Stimulated activated memory B cell treated with anti-CD40 and anti-IgM and Interleukin-4, amounts not matched to agents 10 μg/mL and 1 μg/mL and 100 μg/mL, for 72 hours (primary cell): Measurements from ENCODE around the gene FOXJ1.

Source experiments
- ATAC-seq: fragments of 150-1000 bp; cut with Tn5 transposase; 2 replicates; pipeline ENCODE4 v1.10.0; 2021
- H3K27ac Mint-ChIP-seq: one replicate; pipeline ENCODE4 v1.8.0; 2022; ENCODE audit warnings: mild to moderate bottlenecking, mixed read lengths
- H3K27me3 Mint-ChIP-seq: one replicate; pipeline ENCODE4 v1.8.0; 2022; ENCODE audit warnings: mixed read lengths
- H3K36me3 Mint-ChIP-seq: one replicate; pipeline ENCODE4 v1.8.0; 2022; ENCODE audit warnings: mixed read lengths
- H3K4me1 Mint-ChIP-seq: one replicate; pipeline ENCODE4 v1.8.0; 2022; ENCODE audit warnings: mixed read lengths
- H3K4me3 Mint-ChIP-seq: one replicate; pipeline ENCODE4 v1.8.0; 2022; ENCODE audit warnings: mild to moderate bottlenecking, moderate library complexity, mixed read lengths
- H3K9me3 Mint-ChIP-seq: one replicate; pipeline ENCODE4 v1.8.0; 2022; ENCODE audit warnings: mixed read lengths

FOXJ1 gene

DNA sequence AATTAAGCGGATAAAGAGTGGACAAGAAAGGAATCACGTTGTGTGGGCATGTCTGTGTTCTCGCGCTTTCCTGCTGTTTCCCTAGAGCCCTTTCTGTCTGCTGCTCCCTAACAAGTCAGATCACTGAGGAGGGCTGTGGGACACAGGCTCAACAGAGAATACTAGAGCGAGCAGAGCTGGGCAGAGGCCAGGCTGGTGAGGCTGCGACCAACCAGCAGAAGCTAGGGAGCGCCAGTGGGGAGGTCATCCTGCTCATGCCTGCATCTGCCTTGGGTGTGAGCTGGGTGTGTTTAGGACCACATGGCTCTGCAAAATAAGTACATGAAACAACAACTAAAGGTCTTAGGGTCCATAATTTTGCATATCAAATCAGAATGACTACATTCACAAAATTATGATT is 11.5 kb upstream of the FOXJ1 start:
- no peak for ATAC-seq
- Mint-ChIP-seq H3K27ac (no peak overlapping the region), H3K36me3 (no peaks in the 10 kb centered on the region), H3K27me3 (peaks cover 13% of the 10 kb centered on the region), H3K4me1 (no peaks in the 10 kb centered on the region), H3K4me3 (no peak overlapping the region), H3K9me3 (no peaks in the 10 kb centered on the region)

DNA sequence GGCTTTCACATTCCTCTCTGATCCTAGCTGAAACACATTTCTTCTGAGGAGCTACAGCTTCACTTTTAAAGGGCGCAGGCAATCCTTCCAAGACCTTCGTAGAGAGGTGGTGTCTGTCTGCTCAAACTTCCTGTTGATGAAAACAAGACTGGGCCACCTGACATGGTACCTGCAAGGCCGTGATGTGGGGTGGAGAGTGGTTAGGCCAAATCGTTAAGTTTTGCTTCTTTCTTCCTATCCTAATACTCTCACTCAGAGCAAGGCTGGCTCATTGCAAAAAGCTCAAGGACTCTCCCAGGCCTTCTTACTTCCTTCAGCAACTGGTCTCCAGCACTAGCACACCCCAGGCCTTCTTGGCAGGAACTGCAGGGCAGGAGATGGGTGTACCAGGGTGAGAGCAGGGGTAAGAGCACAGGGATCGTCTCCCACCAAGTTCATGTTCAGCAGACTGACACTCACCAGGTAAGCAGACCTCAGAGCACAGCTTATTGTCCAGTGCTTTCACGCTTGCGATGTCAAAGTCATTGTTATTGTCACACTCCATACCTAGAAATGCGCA is 10.9 kb upstream of the FOXJ1 start:
- no peak overlapping the region for H3K27ac Mint-ChIP-seq
- H3K36me3 Mint-ChIP-seq = no peaks in the 10 kb centered on the region
- no peak overlapping the region for H3K4me3 Mint-ChIP-seq
- peaks cover 6% of the 10 kb centered on the region for H3K27me3 Mint-ChIP-seq
- no peaks in the 10 kb centered on the region for H3K9me3 Mint-ChIP-seq
- H3K4me1 Mint-ChIP-seq = no peaks in the 10 kb centered on the region
- ATAC-seq = no peak

- Mint-ChIP-seq H3K27me3 (no peaks in the 10 kb centered on the region), H3K36me3 (no peaks in the 10 kb centered on the region), H3K27ac (no peak overlapping the region), H3K4me1 (peaks cover 8% of the 10 kb centered on the region), H3K4me3 (no peak overlapping the region), H3K9me3 (no peaks in the 10 kb centered on the region)
- no peak for ATAC-seq
Measured at GRCh38 chr17:76150712-76151622, 9.9 kb upstream of the FOXJ1 start.

- Mint-ChIP-seq H3K27ac (no peak overlapping the region), H3K9me3 (no peaks in the 10 kb centered on the region), H3K4me3 (no peak overlapping the region), H3K27me3 (no peaks in the 10 kb centered on the region), H3K4me1 (peaks cover 24% of the 10 kb centered on the region), H3K36me3 (no peaks in the 10 kb centered on the region)
- no peak for ATAC-seq
Measured at GRCh38 chr17:76149214-76149613, 8.2 kb upstream of the FOXJ1 start.

- H3K4me3 Mint-ChIP-seq = no peak overlapping the region
- no peaks in the 10 kb centered on the region for H3K36me3 Mint-ChIP-seq
- H3K9me3 Mint-ChIP-seq = no peaks in the 10 kb centered on the region
- no peak for ATAC-seq
- H3K27ac Mint-ChIP-seq = no peak overlapping the region
- peaks cover 33% of the 10 kb centered on the region for H3K4me1 Mint-ChIP-seq
- no peaks in the 10 kb centered on the region for H3K27me3 Mint-ChIP-seq
Measured at GRCh38 chr17:76148015-76148326, 6.9 kb upstream of the FOXJ1 start.

GRCh38 chr17:76147211-76148014 is 6.4 kb upstream of the FOXJ1 start:
- H3K9me3 Mint-ChIP-seq = no peaks in the 10 kb centered on the region
- H3K27me3 Mint-ChIP-seq = no peaks in the 10 kb centered on the region
- H3K4me1 Mint-ChIP-seq = peaks cover 37% of the 10 kb centered on the region
- H3K36me3 Mint-ChIP-seq = no peaks in the 10 kb centered on the region
- peak overlapping the region; percentile 96 for H3K27ac Mint-ChIP-seq
- H3K4me3 Mint-ChIP-seq = no peak overlapping the region
- ATAC-seq = no peak

GRCh38 chr17:76146053-76146851 is 5.2 kb upstream of the FOXJ1 start:
- Mint-ChIP-seq H3K4me3 (peak overlapping the region; percentile 54), H3K9me3 (no peaks in the 10 kb centered on the region), H3K27me3 (no peaks in the 10 kb centered on the region), H3K4me1 (peaks cover 49% of the 10 kb centered on the region), H3K27ac (peak overlapping the region; percentile 96), H3K36me3 (no peaks in the 10 kb centered on the region)
- no peak for ATAC-seq

DNA sequence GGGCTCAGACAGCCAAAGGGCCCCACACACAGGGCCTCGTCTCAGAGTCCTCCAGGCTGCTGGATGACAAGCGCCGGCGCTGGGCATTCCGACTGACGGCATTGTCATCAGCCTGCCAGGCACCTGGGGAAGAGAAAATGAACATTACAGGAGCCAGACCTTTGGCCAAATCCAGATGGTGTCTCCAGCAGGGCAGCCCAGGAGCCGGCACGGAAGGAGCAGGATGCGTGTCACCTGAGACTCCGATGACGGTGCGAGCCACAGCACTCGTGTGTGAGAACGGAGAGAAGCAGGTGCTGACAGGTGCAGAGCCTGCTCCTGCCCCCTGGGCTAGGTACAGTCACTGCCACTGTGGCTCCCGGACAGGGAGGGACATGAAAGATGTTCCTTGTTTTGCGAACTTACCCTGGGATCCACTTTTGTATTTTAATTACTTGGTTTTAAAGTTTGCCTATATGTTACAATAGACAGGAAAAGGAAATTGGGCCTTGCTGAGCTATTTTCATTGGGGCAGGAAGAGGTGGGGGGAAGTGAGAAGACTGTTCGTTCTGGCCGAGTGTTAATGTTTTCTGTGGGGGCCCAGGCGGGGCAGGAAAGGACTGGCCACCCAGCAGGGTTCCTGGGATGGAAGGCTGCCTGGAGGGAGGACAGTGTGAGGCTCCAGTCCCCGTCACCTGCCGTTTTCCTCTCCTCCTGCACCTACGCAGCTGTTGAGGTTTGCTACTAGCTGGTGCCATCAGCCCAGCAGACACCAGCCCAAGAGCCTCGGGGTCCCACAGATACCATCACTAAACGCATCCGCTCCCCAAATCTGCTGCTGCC is 4.4 kb upstream of the FOXJ1 start:
- peak overlapping the region; percentile 96 for H3K27ac Mint-ChIP-seq
- H3K36me3 Mint-ChIP-seq = no peaks in the 10 kb centered on the region
- peak; percentile 68 for ATAC-seq
- H3K4me3 Mint-ChIP-seq = peak overlapping the region; percentile 30
- H3K4me1 Mint-ChIP-seq = peaks cover 54% of the 10 kb centered on the region
- H3K9me3 Mint-ChIP-seq = no peaks in the 10 kb centered on the region
- H3K27me3 Mint-ChIP-seq = peaks cover 4% of the 10 kb centered on the region

- Mint-ChIP-seq H3K4me3 (no peak overlapping the region), H3K27ac (peak overlapping the region; percentile 55), H3K9me3 (no peaks in the 10 kb centered on the region), H3K4me1 (peaks cover 63% of the 10 kb centered on the region), H3K27me3 (peaks cover 32% of the 10 kb centered on the region), H3K36me3 (no peaks in the 10 kb centered on the region)
- ATAC-seq = no peak
Measured at GRCh38 chr17:76142585-76143041, 1.6 kb upstream of the FOXJ1 start.

DNA sequence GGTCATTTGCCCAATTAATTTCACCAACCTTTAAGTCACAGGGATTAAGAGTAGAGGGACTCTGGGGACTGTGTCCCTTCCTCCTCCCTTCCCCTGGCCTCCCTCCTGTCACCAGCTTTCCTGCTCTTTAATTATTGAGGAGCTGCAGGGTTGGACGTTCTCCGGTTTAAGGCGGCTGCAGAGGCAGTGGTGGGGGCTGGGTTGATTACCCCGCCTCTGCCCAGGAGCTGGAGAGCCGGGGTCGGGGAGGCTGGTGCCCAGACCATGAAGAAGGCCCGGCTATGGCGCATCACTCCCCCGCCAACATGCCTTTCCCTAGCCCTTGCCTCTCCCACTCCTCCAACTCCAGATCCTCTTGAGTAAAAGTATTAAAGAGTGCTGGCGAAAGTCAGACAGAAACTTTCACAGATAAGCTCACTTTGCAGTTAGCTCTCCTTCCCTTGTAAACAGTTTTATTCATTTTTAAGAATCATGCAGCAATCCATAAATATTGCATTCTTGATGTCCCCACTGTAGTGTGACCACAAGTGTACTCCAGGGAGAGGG is 1.1 kb upstream of the FOXJ1 start:
- Mint-ChIP-seq H3K4me1 (peaks cover 63% of the 10 kb centered on the region), H3K9me3 (no peaks in the 10 kb centered on the region), H3K27me3 (peaks cover 35% of the 10 kb centered on the region), H3K4me3 (peak overlapping the region; percentile 66), H3K27ac (peak overlapping the region; percentile 55), H3K36me3 (no peaks in the 10 kb centered on the region)
- ATAC-seq = no peak

DNA sequence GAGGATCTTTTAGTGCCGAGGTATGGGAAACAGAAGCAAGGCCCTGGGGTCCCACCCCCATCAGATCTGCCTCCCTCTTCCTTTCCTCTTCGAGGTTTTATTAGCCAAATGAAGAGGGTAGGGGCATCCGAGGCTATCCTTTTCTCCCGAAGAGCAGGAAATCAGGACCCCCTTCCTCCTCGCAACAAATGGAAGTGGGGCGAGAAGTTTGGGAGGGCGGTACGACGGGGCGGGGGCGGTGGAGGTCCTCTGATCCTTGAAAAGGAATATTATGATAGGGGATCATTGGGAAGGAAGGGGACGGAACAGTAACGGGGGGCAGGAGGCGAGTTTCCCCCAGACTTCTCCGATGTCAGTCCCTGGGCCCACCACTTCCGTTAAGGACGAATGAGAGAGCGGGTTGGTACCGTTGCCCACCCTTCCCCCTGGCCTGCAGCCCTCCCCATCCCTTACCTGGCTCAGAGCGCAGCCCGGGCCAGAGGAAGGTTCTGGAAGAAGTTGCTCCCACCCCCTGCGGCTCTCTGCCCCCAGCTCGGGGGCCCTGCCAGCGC is 309 bp downstream of the FOXJ1 start:
- H3K4me3 Mint-ChIP-seq = peak overlapping the region; percentile 74
- no peaks in the 10 kb centered on the region for H3K9me3 Mint-ChIP-seq
- peaks cover 53% of the 10 kb centered on the region for H3K4me1 Mint-ChIP-seq
- no peaks in the 10 kb centered on the region for H3K36me3 Mint-ChIP-seq
- H3K27me3 Mint-ChIP-seq = peaks cover 44% of the 10 kb centered on the region
- ATAC-seq = no peak
- H3K27ac Mint-ChIP-seq = no peak overlapping the region

GRCh38 chr17:76139801-76140660 is 1.0 kb downstream of the FOXJ1 start:
- no peaks in the 10 kb centered on the region for H3K9me3 Mint-ChIP-seq
- peak overlapping the region; percentile 74 for H3K4me3 Mint-ChIP-seq
- no peak overlapping the region for H3K27ac Mint-ChIP-seq
- ATAC-seq = peak; percentile 46
- peaks cover 51% of the 10 kb centered on the region for H3K27me3 Mint-ChIP-seq
- peaks cover 52% of the 10 kb centered on the region for H3K4me1 Mint-ChIP-seq
- no peaks in the 10 kb centered on the region for H3K36me3 Mint-ChIP-seq
